ENCODE results near the gene TRO.

DNA sequence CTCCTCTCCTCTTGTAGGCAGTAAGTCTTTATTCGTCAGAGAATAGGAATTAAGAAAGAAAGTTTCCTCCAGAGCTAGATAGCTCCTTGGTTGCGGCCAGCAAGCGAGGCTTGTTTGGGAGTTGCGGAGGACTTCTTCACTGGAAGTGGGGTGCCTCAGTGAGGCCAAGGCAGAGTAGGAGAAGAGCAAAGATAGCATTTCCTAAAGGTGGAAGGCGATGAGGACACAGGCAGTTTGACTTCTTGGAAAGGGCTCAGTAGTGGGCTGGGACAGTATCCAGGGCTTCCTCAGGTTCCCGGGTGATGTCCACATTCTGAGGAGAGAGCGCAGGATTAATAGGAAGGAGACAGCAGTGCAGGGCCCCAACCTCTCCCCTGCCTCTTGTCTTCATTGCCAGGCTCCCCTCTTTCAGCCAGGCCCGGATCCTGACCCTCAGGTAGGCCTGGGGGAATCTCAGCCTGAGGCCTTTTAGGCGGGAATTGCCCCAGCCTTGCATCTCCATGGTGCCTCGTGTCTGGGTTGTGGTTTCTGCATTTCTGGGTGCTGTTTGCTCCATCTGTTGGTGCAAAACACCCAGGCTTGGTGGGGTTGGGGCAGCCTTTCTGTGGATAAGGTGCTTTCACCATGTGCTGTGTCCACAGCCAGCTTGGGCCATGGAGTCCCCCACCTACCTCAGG, 12.7 kb downstream of the TRO start:
- TF ChIP-seq ARNTL (CRISPR knock-in tag; IDR thresholded peaks at IDR 0.05; ENCODE audit: borderline replicate concordance, low read depth) (no peak), ZFP30 (CRISPR knock-in tag; IDR thresholded peaks at IDR 0.05) (no peak), GLIS3 (CRISPR knock-in tag; IDR thresholded peaks at IDR 0.05) (no peak), ISL1 (CRISPR knock-in tag; IDR thresholded peaks at IDR 0.05) (no peak), OSR1 (CRISPR knock-in tag; IDR thresholded peaks at IDR 0.05) (no peak), PPARA (CRISPR knock-in tag; IDR thresholded peaks at IDR 0.05; ENCODE audit: borderline replicate concordance) (no peak), TOX (CRISPR knock-in tag; IDR thresholded peaks at IDR 0.05; ENCODE audit: borderline replicate concordance) (no peak), ZNF8 (CRISPR knock-in tag; IDR thresholded peaks at IDR 0.05) (no peak), SNAI2 (CRISPR knock-in tag; IDR thresholded peaks at IDR 0.05) (no peak), ZNF70 (CRISPR knock-in tag; IDR thresholded peaks at IDR 0.05) (no peak)
- TF ChIP-seq, protein P1, sequence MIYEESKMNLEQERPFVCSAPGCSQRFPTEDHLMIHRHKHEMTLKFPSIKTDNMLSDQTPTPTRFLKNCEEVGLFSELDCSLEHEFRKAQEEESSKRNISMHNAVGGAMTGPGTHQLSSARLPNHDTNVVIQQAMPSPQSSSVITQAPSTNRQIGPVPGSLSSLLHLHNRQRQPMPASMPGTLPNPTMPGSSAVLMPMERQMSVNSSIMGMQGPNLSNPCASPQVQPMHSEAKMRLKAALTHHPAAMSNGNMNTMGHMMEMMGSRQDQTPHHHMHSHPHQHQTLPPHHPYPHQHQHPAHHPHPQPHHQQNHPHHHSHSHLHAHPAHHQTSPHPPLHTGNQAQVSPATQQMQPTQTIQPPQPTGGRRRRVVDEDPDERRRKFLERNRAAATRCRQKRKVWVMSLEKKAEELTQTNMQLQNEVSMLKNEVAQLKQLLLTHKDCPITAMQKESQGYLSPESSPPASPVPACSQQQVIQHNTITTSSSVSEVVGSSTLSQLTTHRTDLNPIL (CRISPR knock-in tag; IDR thresholded peaks at IDR 0.05; ENCODE audit: low read depth) = no peak
- TF ChIP-seq, protein P2, sequence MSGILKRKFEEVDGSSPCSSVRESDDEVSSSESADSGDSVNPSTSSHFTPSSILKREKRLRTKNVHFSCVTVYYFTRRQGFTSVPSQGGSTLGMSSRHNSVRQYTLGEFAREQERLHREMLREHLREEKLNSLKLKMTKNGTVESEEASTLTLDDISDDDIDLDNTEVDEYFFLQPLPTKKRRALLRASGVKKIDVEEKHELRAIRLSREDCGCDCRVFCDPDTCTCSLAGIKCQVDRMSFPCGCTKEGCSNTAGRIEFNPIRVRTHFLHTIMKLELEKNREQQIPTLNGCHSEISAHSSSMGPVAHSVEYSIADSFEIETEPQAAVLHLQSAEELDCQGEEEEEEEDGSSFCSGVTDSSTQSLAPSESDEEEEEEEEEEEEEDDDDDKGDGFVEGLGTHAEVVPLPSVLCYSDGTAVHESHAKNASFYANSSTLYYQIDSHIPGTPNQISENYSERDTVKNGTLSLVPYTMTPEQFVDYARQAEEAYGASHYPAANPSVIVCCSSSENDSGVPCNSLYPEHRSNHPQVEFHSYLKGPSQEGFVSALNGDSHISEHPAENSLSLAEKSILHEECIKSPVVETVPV (CRISPR knock-in tag; IDR thresholded peaks at IDR 0.05) = no peak
- TF ChIP-seq, protein P3, sequence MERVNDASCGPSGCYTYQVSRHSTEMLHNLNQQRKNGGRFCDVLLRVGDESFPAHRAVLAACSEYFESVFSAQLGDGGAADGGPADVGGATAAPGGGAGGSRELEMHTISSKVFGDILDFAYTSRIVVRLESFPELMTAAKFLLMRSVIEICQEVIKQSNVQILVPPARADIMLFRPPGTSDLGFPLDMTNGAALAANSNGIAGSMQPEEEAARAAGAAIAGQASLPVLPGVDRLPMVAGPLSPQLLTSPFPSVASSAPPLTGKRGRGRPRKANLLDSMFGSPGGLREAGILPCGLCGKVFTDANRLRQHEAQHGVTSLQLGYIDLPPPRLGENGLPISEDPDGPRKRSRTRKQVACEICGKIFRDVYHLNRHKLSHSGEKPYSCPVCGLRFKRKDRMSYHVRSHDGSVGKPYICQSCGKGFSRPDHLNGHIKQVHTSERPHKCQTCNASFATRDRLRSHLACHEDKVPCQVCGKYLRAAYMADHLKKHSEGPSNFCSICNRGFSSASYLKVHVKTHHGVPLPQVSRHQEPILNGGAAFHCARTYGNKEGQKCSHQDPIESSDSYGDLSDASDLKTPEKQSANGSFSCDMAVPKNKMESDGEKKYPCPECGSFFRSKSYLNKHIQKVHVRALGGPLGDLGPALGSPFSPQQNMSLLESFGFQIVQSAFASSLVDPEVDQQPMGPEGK (CRISPR knock-in tag; IDR thresholded peaks at IDR 0.05; ENCODE audit: borderline replicate concordance) = no peak
- TF ChIP-seq, protein P4, sequence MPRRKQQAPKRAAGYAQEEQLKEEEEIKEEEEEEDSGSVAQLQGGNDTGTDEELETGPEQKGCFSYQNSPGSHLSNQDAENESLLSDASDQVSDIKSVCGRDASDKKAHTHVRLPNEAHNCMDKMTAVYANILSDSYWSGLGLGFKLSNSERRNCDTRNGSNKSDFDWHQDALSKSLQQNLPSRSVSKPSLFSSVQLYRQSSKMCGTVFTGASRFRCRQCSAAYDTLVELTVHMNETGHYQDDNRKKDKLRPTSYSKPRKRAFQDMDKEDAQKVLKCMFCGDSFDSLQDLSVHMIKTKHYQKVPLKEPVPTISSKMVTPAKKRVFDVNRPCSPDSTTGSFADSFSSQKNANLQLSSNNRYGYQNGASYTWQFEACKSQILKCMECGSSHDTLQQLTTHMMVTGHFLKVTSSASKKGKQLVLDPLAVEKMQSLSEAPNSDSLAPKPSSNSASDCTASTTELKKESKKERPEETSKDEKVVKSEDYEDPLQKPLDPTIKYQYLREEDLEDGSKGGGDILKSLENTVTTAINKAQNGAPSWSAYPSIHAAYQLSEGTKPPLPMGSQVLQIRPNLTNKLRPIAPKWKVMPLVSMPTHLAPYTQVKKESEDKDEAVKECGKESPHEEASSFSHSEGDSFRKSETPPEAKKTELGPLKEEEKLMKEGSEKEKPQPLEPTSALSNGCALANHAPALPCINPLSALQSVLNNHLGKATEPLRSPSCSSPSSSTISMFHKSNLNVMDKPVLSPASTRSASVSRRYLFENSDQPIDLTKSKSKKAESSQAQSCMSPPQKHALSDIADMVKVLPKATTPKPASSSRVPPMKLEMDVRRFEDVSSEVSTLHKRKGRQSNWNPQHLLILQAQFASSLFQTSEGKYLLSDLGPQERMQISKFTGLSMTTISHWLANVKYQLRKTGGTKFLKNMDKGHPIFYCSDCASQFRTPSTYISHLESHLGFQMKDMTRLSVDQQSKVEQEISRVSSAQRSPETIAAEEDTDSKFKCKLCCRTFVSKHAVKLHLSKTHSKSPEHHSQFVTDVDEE (CRISPR knock-in tag; IDR thresholded peaks at IDR 0.05) = no peak

All from SK-N-SH treated with all-trans-retinoic acid at 6 μM for 48 hours (cell line).